H9 (cell line): Measurements from ENCODE around the gene PTPRQ. TPM values are rescaled to one million over a fixed set of nuclear protein-coding genes. Genes with fewer than 3 reads are reported as not detected.

Experiments
- DNase-seq: peaks from one replicate; pipeline ENCODE4 v3.0.0-alpha.2; 2017
- H2AFZ ChIP-seq: one replicate; pipeline ENCODE4 v1.6.1; 2013; ENCODE audit warnings: mild to moderate bottlenecking, low read length, control low read depth, moderate library complexity
- H2AK5ac ChIP-seq: 2 replicates; pipeline ENCODE4 v1.6.1; 2013; ENCODE audit warnings: low read length, control low read depth, mixed read lengths; ENCODE audit not compliant: insufficient read length
- H2BK120ac ChIP-seq: one replicate; pipeline ENCODE4 v1.6.1; 2013; ENCODE audit warnings: low read depth, mild to moderate bottlenecking, low read length, control low read depth, inconsistent platforms; ENCODE audit not compliant: poor library complexity, severe bottlenecking
- H2BK12ac ChIP-seq: 2 replicates; pipeline ENCODE4 v1.6.1; 2013; ENCODE audit warnings: low read length, control low read depth, mixed read lengths, low read depth; ENCODE audit not compliant: insufficient read length
- H2BK15ac ChIP-seq: 2 replicates; pipeline ENCODE4 v1.6.1; 2013; ENCODE audit warnings: low read depth, low read length, control low read depth
- H2BK20ac ChIP-seq: one replicate; pipeline ENCODE4 v1.6.1; 2013; ENCODE audit warnings: low read depth, mild to moderate bottlenecking, low read length, control low read depth, inconsistent platforms; ENCODE audit not compliant: poor library complexity, severe bottlenecking
- H2BK5ac ChIP-seq: 2 replicates; pipeline ENCODE4 v1.6.1; 2013; ENCODE audit warnings: low read length, control low read depth, mixed read lengths; ENCODE audit not compliant: insufficient read length
- H3K14ac ChIP-seq: 2 replicates; pipeline ENCODE4 v1.6.1; 2013; ENCODE audit warnings: low read length, control low read depth; ENCODE audit not compliant: insufficient read depth
- H3K18ac ChIP-seq: 2 replicates; pipeline ENCODE4 v1.6.1; 2013; ENCODE audit warnings: low read depth, mild to moderate bottlenecking, mixed read lengths, low read length, control low read depth; ENCODE audit not compliant: insufficient read length
- H3K23ac ChIP-seq: 2 replicates; pipeline ENCODE4 v1.6.1; 2013; ENCODE audit warnings: low read length, control low read depth, mixed read lengths, low read depth; ENCODE audit not compliant: insufficient read length
- H3K23me2 ChIP-seq: 2 replicates; pipeline ENCODE4 v1.6.1; 2013; ENCODE audit warnings: low read depth, mild to moderate bottlenecking, mixed read lengths, low read length, control low read depth; ENCODE audit not compliant: insufficient read length, poor library complexity, severe bottlenecking
- H3K27ac ChIP-seq: 2 replicates; pipeline ENCODE4 v1.5.1; 2013; ENCODE audit warnings: low read length, control low read depth, mixed read lengths, low read depth; ENCODE audit not compliant: insufficient read length
- H3K27me3 ChIP-seq: 2 replicates; pipeline ENCODE4 v1.6.1; 2013; ENCODE audit warnings: low read length, control low read depth, inconsistent platforms; ENCODE audit not compliant: insufficient read depth
- H3K4ac ChIP-seq: 2 replicates; pipeline ENCODE4 v1.6.1; 2013; ENCODE audit warnings: low read depth, mild to moderate bottlenecking, control low read depth, inconsistent platforms, low read length, moderate library complexity
- H3K4me1 ChIP-seq: 2 replicates; pipeline ENCODE4 v1.6.1; 2013; ENCODE audit warnings: low read length, control low read depth, inconsistent platforms; ENCODE audit not compliant: insufficient read depth
- H3K4me2 ChIP-seq: 2 replicates; pipeline ENCODE4 v1.6.1; 2013; ENCODE audit warnings: low read length, control low read depth, mixed read lengths; ENCODE audit not compliant: insufficient read length, insufficient read depth
- H3K56ac ChIP-seq: 2 replicates; pipeline ENCODE4 v1.6.1; 2013; ENCODE audit warnings: low read depth, mild to moderate bottlenecking, mixed read lengths, low read length, control low read depth; ENCODE audit not compliant: insufficient read length
- H3K79me1 ChIP-seq: 2 replicates; pipeline ENCODE4 v1.6.1; 2013; ENCODE audit warnings: low read depth, mild to moderate bottlenecking, moderate library complexity, low read length, control low read depth, inconsistent platforms; ENCODE audit not compliant: insufficient read depth, poor library complexity, severe bottlenecking
- H3K79me2 ChIP-seq: 2 replicates; pipeline ENCODE4 v1.6.1; 2013; ENCODE audit warnings: low read length, control low read depth, inconsistent platforms; ENCODE audit not compliant: insufficient read depth
- H3K9ac ChIP-seq: 2 replicates; pipeline ENCODE4 v1.6.1; 2013; ENCODE audit warnings: low read length, control low read depth, mixed read lengths; ENCODE audit not compliant: insufficient read length; ENCODE audit errors: extremely low read depth
- H3K9me3 ChIP-seq: one replicate; pipeline ENCODE4 v1.6.1; 2013; ENCODE audit warnings: low read depth, low read length, inconsistent platforms; ENCODE audit not compliant: control insufficient read depth
- H3T11ph ChIP-seq: one replicate; pipeline ENCODE4 v1.6.1; 2013; ENCODE audit warnings: mild to moderate bottlenecking, low read length, control low read depth, inconsistent platforms
- H4K20me1 ChIP-seq: one replicate; pipeline ENCODE4 v1.6.1; 2013; ENCODE audit not compliant: control insufficient read depth, insufficient read length, insufficient read depth
- H4K5ac ChIP-seq: 2 replicates; pipeline ENCODE4 v1.6.1; 2013; ENCODE audit warnings: low read depth, mild to moderate bottlenecking, mixed read lengths, low read length, control low read depth; ENCODE audit not compliant: insufficient read length
- H4K8ac ChIP-seq: replicated peaks from 2 replicates; pipeline ENCODE4 v1.6.1; 2013; ENCODE audit warnings: low read length, control low read depth, mixed read lengths, low read depth; ENCODE audit not compliant: insufficient read length
- H4K91ac ChIP-seq: 2 replicates; pipeline ENCODE4 v1.6.1; 2013; ENCODE audit warnings: low read depth, mild to moderate bottlenecking, moderate library complexity, mixed read lengths, low read length, control low read depth; ENCODE audit not compliant: insufficient read length
- H3K27ac Mint-ChIP-seq, 3 experiments: 2 replicates in 2 of 3; 3 replicates in 1 of 3; pipeline ENCODE4 v1.8.0; 2020 to 2021; ENCODE audit warnings: mixed read lengths in 3 of 3, mild to moderate bottlenecking in 1 of 3, moderate library complexity in 1 of 3
- H3K27me3 Mint-ChIP-seq: 2 replicates; pipeline ENCODE4 v1.8.0; 2021; ENCODE audit warnings: low read depth, mild to moderate bottlenecking, moderate library complexity, mixed read lengths
- H3K36me3 Mint-ChIP-seq, 3 experiments: 2 replicates in 2 of 3; 3 replicates in 1 of 3; pipeline ENCODE4 v1.8.0; 2020 to 2021; ENCODE audit warnings: low read depth in 3 of 3, mixed read lengths in 3 of 3; ENCODE audit not compliant: insufficient read depth in 1 of 3
- H3K4me1 Mint-ChIP-seq, 2 experiments: 2 replicates each; pipeline ENCODE4 v1.8.0; 2020; ENCODE audit warnings: mixed read lengths in 2 of 2
- H3K4me3 Mint-ChIP-seq, 2 experiments: 2 replicates in 1 of 2; 3 replicates in 1 of 2; pipeline ENCODE4 v1.8.0; 2020 to 2021; ENCODE audit warnings: mild to moderate bottlenecking in 2 of 2, mixed read lengths in 2 of 2, moderate library complexity in 1 of 2
- H3K9me3 Mint-ChIP-seq, 2 experiments: 2 replicates in 1 of 2; 3 replicates in 1 of 2; pipeline ENCODE4 v1.8.0; 2020; ENCODE audit warnings: mild to moderate bottlenecking in 2 of 2, mixed read lengths in 2 of 2, moderate library complexity in 1 of 2
- WGBS: extraction: QIAGEN DNeasy Blood & Tissue Kit; methylation state at CpG from one replicate; pipeline ENCODE4 v1.1.7; 2013; ENCODE audit warnings: missing lambda C conversion rate, low lambda C conversion rate, mixed read lengths; ENCODE audit not compliant: insufficient read length; ENCODE audit errors: extremely low coverage; 5-methylcytosine and 5-hydroxymethylcytosine counted together
- total RNA-seq: library from RNA; stranded (reverse); gene quantifications from 2 replicates; pipeline ENCODE4 v1.2.1, GENCODE V29; 2021
- TF ChIP-seq, protein P1 (sequence below): fragments of 200-600 bp; sonication (generic); conservative IDR thresholded peaks from 3 replicates; pipeline ENCODE4 v1.8.0; 2021; ENCODE audit warnings: antibody characterized with exemption, mild to moderate bottlenecking

PTPRQ gene
- total RNA-seq, 1 experiment from 2014 or later, result not detected

DNA sequence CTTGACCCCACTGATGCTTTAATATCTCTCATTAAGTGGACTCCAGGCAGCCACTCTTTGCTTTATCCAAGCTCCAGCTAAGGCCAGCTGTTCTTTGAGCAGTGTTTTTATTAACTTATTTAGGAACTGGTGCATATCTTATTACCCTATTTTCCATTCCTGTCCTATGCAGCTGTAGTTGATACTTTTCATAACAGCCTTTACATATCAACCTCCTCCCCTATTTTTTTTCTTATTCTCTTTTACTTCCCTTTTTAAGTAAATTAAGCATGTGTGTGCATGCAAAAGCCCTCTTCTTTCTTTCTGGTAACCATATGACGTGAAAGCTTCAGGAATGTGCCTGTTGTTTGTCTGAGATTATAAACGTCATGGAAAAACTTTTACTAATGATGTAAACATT is 121.2 kb downstream of the PTPRQ start:
- TF ChIP-seq, protein P1, sequence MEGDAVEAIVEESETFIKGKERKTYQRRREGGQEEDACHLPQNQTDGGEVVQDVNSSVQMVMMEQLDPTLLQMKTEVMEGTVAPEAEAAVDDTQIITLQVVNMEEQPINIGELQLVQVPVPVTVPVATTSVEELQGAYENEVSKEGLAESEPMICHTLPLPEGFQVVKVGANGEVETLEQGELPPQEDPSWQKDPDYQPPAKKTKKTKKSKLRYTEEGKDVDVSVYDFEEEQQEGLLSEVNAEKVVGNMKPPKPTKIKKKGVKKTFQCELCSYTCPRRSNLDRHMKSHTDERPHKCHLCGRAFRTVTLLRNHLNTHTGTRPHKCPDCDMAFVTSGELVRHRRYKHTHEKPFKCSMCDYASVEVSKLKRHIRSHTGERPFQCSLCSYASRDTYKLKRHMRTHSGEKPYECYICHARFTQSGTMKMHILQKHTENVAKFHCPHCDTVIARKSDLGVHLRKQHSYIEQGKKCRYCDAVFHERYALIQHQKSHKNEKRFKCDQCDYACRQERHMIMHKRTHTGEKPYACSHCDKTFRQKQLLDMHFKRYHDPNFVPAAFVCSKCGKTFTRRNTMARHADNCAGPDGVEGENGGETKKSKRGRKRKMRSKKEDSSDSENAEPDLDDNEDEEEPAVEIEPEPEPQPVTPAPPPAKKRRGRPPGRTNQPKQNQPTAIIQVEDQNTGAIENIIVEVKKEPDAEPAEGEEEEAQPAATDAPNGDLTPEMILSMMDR, result no peak
- Histone ChIP-seq H3K79me1 (no peaks in the 10 kb centered on the region), H4K20me1 (no peaks in the 10 kb centered on the region), H4K8ac (no peak overlapping the region), H3K4me1 (no peaks in the 10 kb centered on the region), H3K4ac (no peak overlapping the region), H3K9me3 (no peaks in the 10 kb centered on the region), H3K56ac (no peak overlapping the region), H2BK12ac (no peak overlapping the region), H3K27ac (no peak overlapping the region), H3K18ac (no peak overlapping the region), H3K27me3 (no peaks in the 10 kb centered on the region), H2BK15ac (no peak overlapping the region), H3K23ac (no peak overlapping the region), H3K9ac (no peak overlapping the region), H4K5ac (no peak overlapping the region), H4K91ac (no peak overlapping the region), H3T11ph (no peak overlapping the region), H3K23me2 (no peaks in the 10 kb centered on the region), H3K4me2 (no peak overlapping the region), H2BK5ac (no peak overlapping the region), H3K14ac (no peak overlapping the region), H3K79me2 (no peaks in the 10 kb centered on the region), H2BK20ac (no peak overlapping the region), H2AK5ac (no peak overlapping the region), H2AFZ (no peak overlapping the region), H2BK120ac (no peak overlapping the region)
- Mint-ChIP-seq H3K4me1 (no peaks in the 10 kb centered on the region), H3K4me3 (no peak overlapping the region), H3K27me3 (no peaks in the 10 kb centered on the region), H3K36me3 (peaks cover 0 to 4% (median 1%) of the 10 kb centered on the region in 3 experiments; a peak in 2 of 7 replicates), H3K9me3 (peaks cover 8% of the 10 kb centered on the region in 2 experiments), H3K27ac (no peak overlapping the region)
- no CpG with 5 or more reads among the region's 2 CpGs for WGBS
- DNase-seq, result no peak
